Measurements from ENCODE around the gene RNPEP.
"Not testable (repeated sequence)": the region's sequence is repeated elsewhere in the genome, so short reads cannot be mapped to it uniquely, and the experiment has no call there.

The RNPEP gene

DNA sequence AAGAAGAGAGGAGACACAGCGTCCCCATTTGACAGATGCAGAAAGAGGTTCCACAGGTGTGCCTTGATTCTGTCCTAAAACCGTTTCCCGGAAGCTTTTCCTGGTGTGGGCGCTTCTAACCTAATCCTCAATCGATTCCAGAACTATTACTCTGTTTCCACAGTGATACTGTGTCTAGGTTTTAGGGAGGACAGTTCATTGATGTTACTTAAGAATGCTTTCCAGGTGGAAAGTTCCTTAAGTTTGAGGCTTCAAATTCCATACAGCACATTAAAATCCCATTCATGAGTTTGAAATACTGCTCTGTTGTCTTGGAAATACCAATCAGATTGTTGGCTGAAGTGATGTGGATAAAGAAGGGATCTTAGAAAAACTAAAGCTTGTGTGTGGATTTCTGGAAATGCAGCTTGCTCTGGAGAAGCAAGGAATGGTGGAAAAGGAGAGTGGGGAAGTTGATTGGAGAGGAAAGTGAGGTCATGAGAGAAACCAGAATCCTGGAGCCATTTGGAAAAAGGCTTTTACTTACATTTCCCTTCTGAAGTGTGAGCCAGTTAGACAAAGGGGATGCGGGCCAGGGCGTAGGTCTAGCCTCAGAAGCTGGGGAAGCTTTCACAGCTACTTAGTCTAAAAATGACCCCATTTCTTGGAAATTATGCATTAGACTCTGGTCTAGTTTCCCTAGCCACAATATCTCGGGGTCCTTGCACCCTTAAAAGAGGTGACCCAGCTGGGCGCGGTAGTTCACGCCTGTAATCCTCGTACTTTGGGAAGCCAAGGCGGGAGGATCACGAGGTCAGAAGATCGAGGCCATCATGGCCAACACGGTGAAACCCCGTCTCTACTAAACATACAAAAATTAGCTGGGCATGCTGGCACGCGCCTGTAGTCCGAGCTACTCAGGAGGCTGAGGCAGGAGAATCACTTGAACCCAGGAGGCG lies 34.6 kb downstream of the RNPEP start:
- Histone ChIP-seq H3K9me3 (ENCODE audit: control insufficient read depth, insufficient read depth, low read length) (no peaks in the 10 kb centered on the region), H3K27me3 (ENCODE audit: control insufficient read depth, insufficient read depth, low read length) (no peaks in the 10 kb centered on the region), H3K27ac (ENCODE audit: low read length) (no peak overlapping the region), H3K36me3 (ENCODE audit: control insufficient read depth, insufficient read depth, low read length) (peaks cover 3% of the 10 kb centered on the region; the same call in 1 of the 2 replicates), H3K4me3 (ENCODE audit: low read length) (no peak overlapping the region), H3K4me1 (ENCODE audit: control insufficient read depth, insufficient read depth, low read length) (peaks cover 8% of the 10 kb centered on the region)
- no CpG with 5 or more reads among the region's 21 CpGs for WGBS (ENCODE audit: insufficient coverage, insufficient read length)
- no peak for DNase-seq (ENCODE audit: low read depth, low spot score)

DNA sequence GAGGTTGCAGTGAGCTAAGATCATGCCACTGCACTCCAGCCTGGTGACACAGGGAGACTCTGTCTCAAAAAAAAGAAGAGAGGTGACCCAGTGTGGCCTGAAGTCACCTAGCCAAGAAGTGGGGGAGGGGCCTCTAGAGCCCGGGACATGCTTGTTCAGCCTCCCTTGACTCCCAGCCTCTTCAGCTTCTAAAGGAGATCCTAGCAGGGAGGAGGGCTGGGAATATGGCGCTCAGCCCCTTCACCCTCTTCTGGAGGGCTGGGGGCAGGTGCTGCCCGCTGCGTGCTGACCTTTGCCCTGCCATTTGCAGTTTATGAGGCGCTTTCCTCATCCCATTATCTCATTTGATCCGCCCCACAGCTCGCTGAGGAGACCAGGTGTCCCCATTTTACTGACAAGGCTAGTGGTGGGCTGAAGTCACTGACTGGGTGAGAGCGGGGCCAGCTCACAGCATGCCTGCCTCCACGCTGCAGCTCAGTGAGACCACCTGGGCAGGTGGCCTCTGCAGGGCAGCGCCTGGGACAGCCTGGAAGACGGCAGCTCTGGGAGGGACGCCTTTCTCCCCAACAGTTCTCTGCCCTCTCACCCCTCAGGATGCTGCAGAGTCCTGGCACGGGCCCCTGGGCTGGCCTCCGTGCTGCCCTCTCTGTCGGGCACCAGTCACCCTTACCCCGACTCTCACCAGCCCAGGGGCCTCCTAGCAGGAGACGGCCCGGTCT lies 35.5 kb downstream of the RNPEP start:
- Histone ChIP-seq H3K9me3 (ENCODE audit: control insufficient read depth, insufficient read depth, low read length) (no peaks in the 10 kb centered on the region), H3K36me3 (ENCODE audit: control insufficient read depth, insufficient read depth, low read length) (peaks cover 3% of the 10 kb centered on the region; the same call in 1 of the 2 replicates), H3K4me3 (ENCODE audit: low read length) (no peak overlapping the region)

GRCh38 chr1:202018468-202019234 lies 36.2 kb downstream of the RNPEP start:
- Histone ChIP-seq H3K27me3 (ENCODE audit: control insufficient read depth, insufficient read depth, low read length) (no peaks in the 10 kb centered on the region), H3K36me3 (ENCODE audit: control insufficient read depth, insufficient read depth, low read length) (peaks cover 3% of the 10 kb centered on the region; the same call in 1 of the 2 replicates), H3K27ac (ENCODE audit: low read length) (no peak overlapping the region), H3K4me1 (ENCODE audit: control insufficient read depth, insufficient read depth, low read length) (peaks cover 8% of the 10 kb centered on the region), H3K4me3 (ENCODE audit: low read length) (no peak overlapping the region), H3K9me3 (ENCODE audit: control insufficient read depth, insufficient read depth, low read length) (no peaks in the 10 kb centered on the region)
- no peak for DNase-seq (ENCODE audit: low read depth, low spot score)
- WGBS (ENCODE audit: insufficient coverage, insufficient read length) = no CpG with 5 or more reads among the region's 19 CpGs

More for the DNA sequence above, 35.5 kb downstream of the RNPEP start:
- no peaks in the 10 kb centered on the region for H3K27me3 ChIP-seq (ENCODE audit: control insufficient read depth, insufficient read depth, low read length)
- peaks cover 8% of the 10 kb centered on the region for H3K4me1 ChIP-seq (ENCODE audit: control insufficient read depth, insufficient read depth, low read length)
- no peak for DNase-seq (ENCODE audit: low read depth, low spot score)
- WGBS (ENCODE audit: insufficient coverage, insufficient read length) = no CpG with 5 or more reads among the region's 18 CpGs
- H3K27ac ChIP-seq (ENCODE audit: low read length) = no peak overlapping the region

DNA sequence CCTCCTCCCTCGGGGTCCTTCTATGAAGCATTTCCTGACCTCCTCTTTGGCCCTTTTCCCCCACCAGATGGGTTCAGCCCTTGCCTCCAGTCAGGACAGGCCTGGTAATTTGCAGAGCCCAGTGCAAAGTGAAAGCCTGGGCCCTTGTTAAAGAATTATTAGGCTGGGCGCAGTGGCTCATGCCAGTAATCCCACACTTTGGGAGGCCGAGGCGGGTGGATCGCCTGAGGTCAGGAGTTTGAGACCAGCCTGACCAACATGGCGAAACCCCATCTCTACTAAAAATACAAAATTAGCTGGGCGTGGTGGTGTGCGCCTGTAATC lies 36.7 kb downstream of the RNPEP start:
- H3K4me1 ChIP-seq (ENCODE audit: control insufficient read depth, insufficient read depth, low read length); H3K27me3 ChIP-seq (ENCODE audit: control insufficient read depth, insufficient read depth, low read length); H3K4me3 ChIP-seq (ENCODE audit: low read length); H3K36me3 ChIP-seq (ENCODE audit: control insufficient read depth, insufficient read depth, low read length); DNase-seq (ENCODE audit: low read depth, low spot score); H3K9me3 ChIP-seq (ENCODE audit: control insufficient read depth, insufficient read depth, low read length); H3K27ac ChIP-seq (ENCODE audit: low read length): not testable (repeated sequence)
- WGBS (ENCODE audit: insufficient coverage, insufficient read length) = no CpG with 5 or more reads among the region's 8 CpGs

- H3K9me3 ChIP-seq (ENCODE audit: control insufficient read depth, insufficient read depth, low read length) = no peaks in the 10 kb centered on the region
- peaks cover 5% of the 10 kb centered on the region for H3K4me1 ChIP-seq (ENCODE audit: control insufficient read depth, insufficient read depth, low read length)
- no peaks in the 10 kb centered on the region for H3K36me3 ChIP-seq (ENCODE audit: control insufficient read depth, insufficient read depth, low read length)
- no peak overlapping the region for H3K4me3 ChIP-seq (ENCODE audit: low read length)
- no peak overlapping the region for H3K27ac ChIP-seq (ENCODE audit: low read length)
- WGBS (ENCODE audit: insufficient coverage, insufficient read length) = no CpG with 5 or more reads among the region's 6 CpGs
- no peak for DNase-seq (ENCODE audit: low read depth, low spot score)
- no peaks in the 10 kb centered on the region for H3K27me3 ChIP-seq (ENCODE audit: control insufficient read depth, insufficient read depth, low read length)
Observed at GRCh38 chr1:202023001-202023433, 40.6 kb downstream of the RNPEP start.

DNA sequence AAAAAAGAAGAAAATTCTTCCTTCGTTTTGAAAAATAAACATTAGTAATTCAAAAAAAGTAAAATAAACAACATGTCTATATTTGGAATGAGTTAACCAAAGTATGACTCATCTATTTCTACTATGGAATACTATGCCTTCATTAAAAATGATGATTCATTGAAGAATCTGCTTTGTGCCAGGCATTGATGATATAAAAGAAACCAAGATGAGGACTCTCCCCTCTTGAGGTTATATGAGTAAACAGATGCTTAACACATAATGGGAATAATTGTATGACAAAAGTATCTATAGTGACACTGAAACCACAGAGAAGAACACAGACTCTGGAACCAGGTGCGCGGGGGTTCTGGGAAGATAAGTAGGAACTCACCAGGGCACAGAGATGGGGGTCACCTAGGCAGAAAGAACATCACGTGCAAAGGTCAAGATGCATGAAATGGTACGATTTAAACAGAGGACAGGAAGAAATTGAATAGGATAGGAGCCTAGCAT lies 46.8 kb downstream of the RNPEP start:
- no peak overlapping the region for H3K27ac ChIP-seq (ENCODE audit: low read length)
- no peak overlapping the region for H3K4me3 ChIP-seq (ENCODE audit: low read length)
- H3K9me3 ChIP-seq (ENCODE audit: control insufficient read depth, insufficient read depth, low read length) = no peaks in the 10 kb centered on the region
- DNase-seq (ENCODE audit: low read depth, low spot score) = no peak
- H3K36me3 ChIP-seq (ENCODE audit: control insufficient read depth, insufficient read depth, low read length) = no peaks in the 10 kb centered on the region
- no peaks in the 10 kb centered on the region for H3K4me1 ChIP-seq (ENCODE audit: control insufficient read depth, insufficient read depth, low read length)
- H3K27me3 ChIP-seq (ENCODE audit: control insufficient read depth, insufficient read depth, low read length) = no peaks in the 10 kb centered on the region
- WGBS (ENCODE audit: insufficient coverage, insufficient read length) = no CpG with 5 or more reads among the region's 5 CpGs

DNA sequence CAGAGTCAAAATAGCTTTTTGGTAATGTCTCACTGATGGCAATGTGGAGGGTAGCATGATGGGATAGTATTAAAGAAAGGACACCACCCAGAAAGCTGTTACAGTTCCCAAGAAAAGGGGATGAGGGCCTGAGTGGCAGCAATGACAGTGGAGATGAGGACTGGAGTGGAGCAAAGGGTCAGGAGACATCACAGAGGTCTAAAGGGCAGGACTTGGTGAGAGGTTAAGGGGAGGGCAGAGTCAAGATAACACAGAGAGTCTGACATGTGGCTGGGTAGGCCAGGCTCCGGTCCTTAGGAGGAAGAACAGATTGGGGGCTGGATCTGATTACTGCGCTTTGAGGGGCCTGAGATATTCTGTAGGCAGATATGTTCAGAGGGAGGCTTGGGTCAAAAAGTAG lies 47.3 kb downstream of the RNPEP start:
- H3K36me3 ChIP-seq (ENCODE audit: control insufficient read depth, insufficient read depth, low read length) = no peaks in the 10 kb centered on the region
- WGBS (ENCODE audit: insufficient coverage, insufficient read length) = no CpG with 5 or more reads among the region's 2 CpGs
- H3K27me3 ChIP-seq (ENCODE audit: control insufficient read depth, insufficient read depth, low read length) = no peaks in the 10 kb centered on the region
- peaks cover 3% of the 10 kb centered on the region for H3K4me1 ChIP-seq (ENCODE audit: control insufficient read depth, insufficient read depth, low read length)
- H3K9me3 ChIP-seq (ENCODE audit: control insufficient read depth, insufficient read depth, low read length) = no peaks in the 10 kb centered on the region
- no peak overlapping the region for H3K27ac ChIP-seq (ENCODE audit: low read length)
- H3K4me3 ChIP-seq (ENCODE audit: low read length) = no peak overlapping the region
- DNase-seq (ENCODE audit: low read depth, low spot score) = no peak

GRCh38 chr1:202031796-202032195 lies 49.3 kb downstream of the RNPEP start:
- no peaks in the 10 kb centered on the region for H3K36me3 ChIP-seq (ENCODE audit: control insufficient read depth, insufficient read depth, low read length)
- H3K9me3 ChIP-seq (ENCODE audit: control insufficient read depth, insufficient read depth, low read length) = no peaks in the 10 kb centered on the region
- no peak overlapping the region for H3K27ac ChIP-seq (ENCODE audit: low read length)
- no peak overlapping the region for H3K4me3 ChIP-seq (ENCODE audit: low read length)
- H3K4me1 ChIP-seq (ENCODE audit: control insufficient read depth, insufficient read depth, low read length) = peaks cover 4% of the 10 kb centered on the region
- no peaks in the 10 kb centered on the region for H3K27me3 ChIP-seq (ENCODE audit: control insufficient read depth, insufficient read depth, low read length)
- WGBS (ENCODE audit: insufficient coverage, insufficient read length) = no CpG with 5 or more reads among the region's 4 CpGs
- no peak for DNase-seq (ENCODE audit: low read depth, low spot score)

- peaks cover 4% of the 10 kb centered on the region for H3K4me1 ChIP-seq (ENCODE audit: control insufficient read depth, insufficient read depth, low read length)
- H3K36me3 ChIP-seq (ENCODE audit: control insufficient read depth, insufficient read depth, low read length) = no peaks in the 10 kb centered on the region
- no peak overlapping the region for H3K27ac ChIP-seq (ENCODE audit: low read length)
- DNase-seq (ENCODE audit: low read depth, low spot score) = no peak
- H3K27me3 ChIP-seq (ENCODE audit: control insufficient read depth, insufficient read depth, low read length) = no peaks in the 10 kb centered on the region
- H3K4me3 ChIP-seq (ENCODE audit: low read length) = no peak overlapping the region
- WGBS (ENCODE audit: insufficient coverage, insufficient read length) = no CpG with 5 or more reads among the region's 7 CpGs
- no peaks in the 10 kb centered on the region for H3K9me3 ChIP-seq (ENCODE audit: control insufficient read depth, insufficient read depth, low read length)
Observed at GRCh38 chr1:202034149-202034682, 51.8 kb downstream of the RNPEP start.
